Activated CD4-positive, alpha-beta memory T cell treated with anti-CD3 and anti-CD28 coated beads, Interleukin-2, amount 10 ng/mL, durations not matched to agents 7 days and 5 days (primary cell): ENCODE data around the gene TIGD3. TPM values are rescaled to one million over a fixed set of nuclear protein-coding genes. Genes with fewer than 3 reads are reported as not detected.

Experiments used
- CTCF ChIA-PET: fragments of 350-600 bp; sonication (Branson Sonifier 250); formaldehyde crosslinking; loops from one replicate; lab custom pipeline; 2021; ENCODE audit warnings: antibody characterized with exemption, inconsistent platforms; lab: Charles Lee
- POLR2A ChIA-PET: fragments of 350-600 bp; sonication (Branson Sonifier 250); formaldehyde crosslinking; loops from one replicate; lab custom pipeline; 2021; ENCODE audit warnings: antibody characterized with exemption; lab: Charles Lee
- DNase-seq: peaks from one replicate; pipeline ENCODE4 v3.0.0-alpha.2; 2020
- H3K27ac Mint-ChIP-seq: one replicate; pipeline ENCODE4 v1.8.0; 2021; ENCODE audit warnings: mild to moderate bottlenecking, mixed read lengths
- H3K27me3 Mint-ChIP-seq: one replicate; pipeline ENCODE4 v1.8.0; 2021; ENCODE audit warnings: mixed read lengths
- H3K36me3 Mint-ChIP-seq: one replicate; pipeline ENCODE4 v1.8.0; 2021; ENCODE audit warnings: low read depth, mixed read lengths
- H3K4me1 Mint-ChIP-seq: one replicate; pipeline ENCODE4 v1.8.0; 2021; ENCODE audit warnings: mixed read lengths
- H3K4me3 Mint-ChIP-seq: one replicate; pipeline ENCODE4 v1.8.0; 2021; ENCODE audit warnings: mild to moderate bottlenecking, mixed read lengths
- H3K9me3 Mint-ChIP-seq: one replicate; pipeline ENCODE4 v1.8.0; 2021; ENCODE audit warnings: mixed read lengths
- total RNA-seq, 2 experiments: library from RNA; stranded (reverse); gene quantifications; one replicate each; pipeline ENCODE4 v1.2.3, GENCODE V29; 2021

TIGD3 gene
- total RNA-seq, 2 experiments from 2014 or later = 0.58 to 0.88 TPM

GRCh38 chr11:65315204-65315865 lies 39.2 kb upstream of the TIGD3 start:
- Mint-ChIP-seq H3K4me1 (peaks cover 11% of the 10 kb centered on the region), H3K36me3 (no peaks in the 10 kb centered on the region), H3K4me3 (peak overlapping the region; percentile 69), H3K9me3 (no peaks in the 10 kb centered on the region), H3K27me3 (peaks cover 20% of the 10 kb centered on the region), H3K27ac (no peak overlapping the region)
- peak; percentile 77 for DNase-seq
- POLR2A ChIA-PET = interaction anchor here (0.9 to 3.2 kb wide), 9 partner anchors 14 to 198 kb away, joined by 3 to 28 read pairs (median 3); partner anchors contain the start of genes DPF2, POLA2 and ZNHIT2
- CTCF ChIA-PET = interaction anchor here (0.6 to 8.5 kb wide), 36 partner anchors 8 to 756 kb away, joined by 3 to 172 read pairs (median 5); partner anchors contain the start of genes DPF2, FAU, MRPL49 and POLA2

GRCh38 chr11:65315866-65316226 lies 38.7 kb upstream of the TIGD3 start:
- POLR2A ChIA-PET = interaction anchor here (0.7 to 3.2 kb wide), 9 partner anchors 14 to 199 kb away, joined by 3 to 28 read pairs (median 3); partner anchors contain the start of genes DPF2, FAU, MRPL49 and POLA2
- no peak overlapping the region for H3K27ac Mint-ChIP-seq
- DNase-seq = no peak
- no peaks in the 10 kb centered on the region for H3K9me3 Mint-ChIP-seq
- H3K27me3 Mint-ChIP-seq = peaks cover 20% of the 10 kb centered on the region
- no peaks in the 10 kb centered on the region for H3K36me3 Mint-ChIP-seq
- peaks cover 11% of the 10 kb centered on the region for H3K4me1 Mint-ChIP-seq
- H3K4me3 Mint-ChIP-seq = peak overlapping the region; percentile 48
- CTCF ChIA-PET = interaction anchor here (0.6 to 8.5 kb wide), 26 partner anchors 9 to 755 kb away, joined by 3 to 172 read pairs (median 6); partner anchors contain the start of genes DPF2, FAU, MRPL49 and POLA2

DNA sequence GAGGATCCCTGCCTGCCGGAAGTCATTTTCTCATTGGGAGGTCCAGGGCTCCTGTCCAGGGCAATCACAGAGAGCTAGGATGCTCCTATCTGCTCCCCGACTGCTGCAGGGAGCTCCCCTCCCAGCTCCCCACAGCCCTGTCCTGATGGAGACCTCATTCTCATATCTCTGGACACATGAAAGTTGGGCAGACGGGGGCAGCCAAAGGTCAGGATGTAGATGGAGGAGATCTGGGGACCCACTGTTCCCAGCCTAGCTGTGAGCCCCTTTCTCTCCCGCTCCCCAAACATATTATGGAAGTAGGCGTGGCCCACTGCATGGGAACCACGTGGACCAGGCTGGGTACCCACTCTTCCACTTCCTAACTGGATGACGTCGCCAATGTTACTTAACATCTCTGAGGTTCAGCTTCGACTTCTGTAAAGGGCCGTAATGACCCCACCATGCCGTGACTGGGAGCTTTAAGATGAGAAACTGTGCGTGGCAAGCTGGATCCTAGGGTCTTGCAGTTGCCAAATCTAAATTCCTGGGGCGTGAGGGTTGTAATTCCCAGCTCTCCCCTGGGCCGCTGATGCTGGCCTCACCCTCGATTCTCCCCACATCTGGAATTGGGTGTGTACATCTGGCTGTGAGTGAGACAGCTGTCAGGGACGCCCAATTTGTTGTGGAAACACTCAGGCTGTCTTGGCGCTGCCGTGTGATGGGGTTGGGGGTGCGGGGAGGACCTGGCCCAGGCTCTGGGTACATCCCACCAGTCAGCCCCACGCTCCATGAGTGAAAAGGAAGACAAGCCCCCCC lies 38.1 kb upstream of the TIGD3 start:
- ChIA-PET CTCF (interaction anchor here (0.6 to 8.5 kb wide), 21 partner anchors 9 to 755 kb away, joined by 3 to 172 read pairs (median 6); partner anchors contain the start of genes DPF2, POLA2 and TM7SF2), POLR2A (interaction anchor here (0.7 to 3.2 kb wide), 7 partner anchors 13 to 195 kb away, joined by 3 to 28 read pairs (median 3); partner anchors contain the start of genes DPF2, FAU, MRPL49 and POLA2)
- H3K9me3 Mint-ChIP-seq = no peaks in the 10 kb centered on the region
- peaks cover 20% of the 10 kb centered on the region for H3K27me3 Mint-ChIP-seq
- H3K27ac Mint-ChIP-seq = no peak overlapping the region
- H3K4me1 Mint-ChIP-seq = peaks cover 11% of the 10 kb centered on the region
- H3K36me3 Mint-ChIP-seq = no peaks in the 10 kb centered on the region
- no peak for DNase-seq
- peak overlapping the region; percentile 10 for H3K4me3 Mint-ChIP-seq

DNA sequence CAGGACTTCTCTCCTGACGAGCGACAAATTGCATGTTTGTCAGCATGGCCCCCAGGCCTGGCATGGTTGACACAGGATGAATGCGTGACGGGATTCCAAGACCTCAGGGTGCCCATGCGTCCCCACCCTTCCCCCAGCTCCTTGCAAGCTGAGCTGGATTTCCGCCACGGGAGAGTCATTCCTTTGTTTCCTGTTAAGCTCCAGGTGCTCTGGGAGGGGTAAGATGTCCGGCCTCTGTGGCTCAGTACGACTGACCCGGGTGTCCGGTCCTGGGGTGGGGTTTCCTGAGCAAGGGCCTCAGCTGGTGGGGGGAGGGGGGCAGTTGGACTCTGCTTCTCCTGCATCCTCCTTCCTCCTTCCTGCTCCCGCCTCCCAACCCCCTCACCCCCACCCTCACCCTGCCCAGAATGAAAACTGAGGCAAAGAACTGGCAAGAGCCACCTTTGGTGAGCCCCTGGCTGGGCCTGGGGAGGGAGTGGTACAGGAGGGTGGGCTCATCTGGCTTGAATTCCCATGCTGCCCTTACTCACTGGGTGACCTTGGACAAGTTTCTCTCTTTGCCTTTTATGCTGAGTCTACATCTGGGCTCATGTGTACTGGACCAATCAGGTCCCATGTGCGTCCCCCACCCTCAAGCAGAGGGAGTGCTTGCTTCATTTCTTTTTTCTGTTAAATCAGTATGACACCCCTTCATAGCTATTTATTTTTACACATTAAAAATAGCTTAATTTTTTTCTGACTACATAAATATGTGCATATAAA lies 37.3 kb upstream of the TIGD3 start:
- H3K27ac Mint-ChIP-seq = no peak overlapping the region
- ChIA-PET POLR2A (interaction anchor here (0.6 to 3.2 kb wide), 4 partner anchors 12 to 277 kb away, joined by 3 to 28 read pairs (median 10); partner anchors contain the start of gene POLA2), CTCF (interaction anchor here (0.6 to 8.5 kb wide), 14 partner anchors 8 to 207 kb away, joined by 3 to 172 read pairs (median 6); partner anchors contain the start of genes DPF2 and TM7SF2)
- H3K9me3 Mint-ChIP-seq = no peaks in the 10 kb centered on the region
- peaks cover 11% of the 10 kb centered on the region for H3K4me1 Mint-ChIP-seq
- DNase-seq = no peak
- H3K36me3 Mint-ChIP-seq = no peaks in the 10 kb centered on the region
- H3K27me3 Mint-ChIP-seq = peaks cover 20% of the 10 kb centered on the region
- no peak overlapping the region for H3K4me3 Mint-ChIP-seq

GRCh38 chr11:65320386-65321075 lies 34.0 kb upstream of the TIGD3 start:
- Mint-ChIP-seq H3K27me3 (peaks cover 11% of the 10 kb centered on the region), H3K27ac (no peak overlapping the region), H3K4me1 (peaks cover 4% of the 10 kb centered on the region), H3K4me3 (no peak overlapping the region), H3K36me3 (no peaks in the 10 kb centered on the region), H3K9me3 (no peaks in the 10 kb centered on the region)
- POLR2A ChIA-PET = interaction anchor here (1.0 kb wide), 1 partner anchor 13 kb away, joined by 4 read pairs; the partner anchor contains the start of gene DPF2
- CTCF ChIA-PET = interaction anchor here (3.4 kb wide), 1 partner anchor 10 kb away, joined by 15 read pairs; no protein-coding TSS in a partner anchor
- DNase-seq = no peak

DNA sequence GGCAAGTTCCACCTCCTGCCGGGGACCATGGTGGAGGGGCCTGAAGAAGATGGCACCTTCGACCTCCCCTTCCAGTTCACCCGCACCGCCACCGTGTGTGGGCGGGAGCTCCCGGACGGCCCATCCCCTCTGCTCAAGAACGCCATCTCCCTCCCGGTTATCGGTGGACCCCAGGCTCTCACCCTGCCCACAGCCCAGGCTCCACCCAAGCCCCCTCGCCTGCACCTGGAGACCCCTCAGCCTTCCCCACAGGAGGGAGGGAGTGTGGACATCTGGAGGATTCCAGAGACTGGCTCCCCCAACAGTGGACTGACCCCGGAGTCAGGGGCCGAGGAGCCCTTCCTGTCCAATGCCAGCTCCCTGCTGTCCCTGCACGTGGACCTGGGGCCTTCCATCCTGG lies 33.5 kb upstream of the TIGD3 start:
- H3K9me3 Mint-ChIP-seq = no peaks in the 10 kb centered on the region
- H3K4me1 Mint-ChIP-seq = peaks cover 1% of the 10 kb centered on the region
- no peak overlapping the region for H3K27ac Mint-ChIP-seq
- POLR2A ChIA-PET = interaction anchor here (1.0 kb wide), 1 partner anchor 12 kb away, joined by 4 read pairs; the partner anchor contains the start of gene DPF2
- DNase-seq = no peak
- H3K27me3 Mint-ChIP-seq = peaks cover 6% of the 10 kb centered on the region
- CTCF ChIA-PET = interaction anchor here (3.4 kb wide), 1 partner anchor 10 kb away, joined by 15 read pairs; no protein-coding TSS in a partner anchor
- no peak overlapping the region for H3K4me3 Mint-ChIP-seq
- no peaks in the 10 kb centered on the region for H3K36me3 Mint-ChIP-seq

DNA sequence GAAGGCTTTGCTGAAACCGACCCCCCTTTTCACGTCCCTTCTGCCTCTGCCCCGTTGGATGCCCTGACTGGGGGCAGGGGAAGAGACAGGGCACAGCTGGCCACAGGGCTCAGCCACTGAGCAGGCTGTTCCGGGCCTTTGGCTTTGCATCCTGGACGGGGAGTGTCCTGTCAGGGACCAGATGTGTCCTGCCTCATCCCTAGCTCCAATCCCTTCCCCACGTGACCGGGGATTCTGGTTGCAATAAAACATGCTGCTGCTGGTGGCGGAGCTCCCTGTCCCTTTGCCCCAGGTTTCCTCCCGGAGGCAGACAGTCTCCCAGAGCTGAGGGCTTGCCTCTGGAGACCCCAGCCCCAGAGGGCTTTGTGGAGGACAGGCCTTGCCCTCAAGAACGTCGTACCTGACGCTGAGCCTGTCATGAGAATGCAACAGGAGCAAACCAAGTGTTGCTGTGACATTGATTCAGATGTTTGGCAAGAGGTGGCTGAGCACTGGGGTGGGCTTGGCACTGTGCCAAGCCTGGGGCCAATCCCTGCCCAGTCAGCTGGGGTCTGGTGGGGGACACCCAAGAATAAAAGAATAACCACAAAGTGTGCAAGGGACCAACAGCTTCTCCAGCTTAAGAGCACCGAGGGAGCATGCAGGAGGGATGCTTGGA lies 32.6 kb upstream of the TIGD3 start:
- Mint-ChIP-seq H3K27me3 (no peaks in the 10 kb centered on the region), H3K36me3 (no peaks in the 10 kb centered on the region), H3K27ac (no peak overlapping the region), H3K9me3 (no peaks in the 10 kb centered on the region), H3K4me3 (no peak overlapping the region), H3K4me1 (no peaks in the 10 kb centered on the region)
- POLR2A ChIA-PET = interaction anchor here (1.0 to 1.2 kb wide), 2 partner anchors 11 to 60 kb away, joined by 3 to 4 read pairs; partner anchors contain the start of gene POLA2
- no peak for DNase-seq
- CTCF ChIA-PET = interaction anchor here (3.4 kb wide), 1 partner anchor 9 kb away, joined by 15 read pairs; no protein-coding TSS in a partner anchor

DNA sequence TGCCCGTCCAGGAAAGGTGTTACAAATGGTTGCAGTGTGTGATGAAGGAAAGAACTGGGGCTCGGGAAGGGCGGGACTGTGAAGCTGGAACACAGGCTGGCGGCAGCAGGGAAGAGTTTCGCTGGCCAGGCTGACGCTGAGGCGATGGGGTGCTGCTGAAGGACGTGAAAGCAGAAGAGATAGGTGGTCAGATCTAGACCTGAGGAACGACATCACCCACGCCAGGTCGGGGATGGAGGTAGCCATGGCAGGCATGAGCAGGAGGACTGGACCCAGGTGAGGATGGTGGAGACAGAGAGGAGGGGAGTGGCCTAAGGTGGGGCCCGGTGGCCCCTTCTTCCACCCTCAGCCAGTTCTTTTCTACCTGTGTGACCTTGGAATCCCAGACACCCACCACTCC lies 30.7 kb upstream of the TIGD3 start:
- Mint-ChIP-seq H3K27me3 (no peaks in the 10 kb centered on the region), H3K4me1 (no peaks in the 10 kb centered on the region), H3K36me3 (no peaks in the 10 kb centered on the region), H3K4me3 (no peak overlapping the region), H3K27ac (no peak overlapping the region), H3K9me3 (no peaks in the 10 kb centered on the region)
- CTCF ChIA-PET = interaction anchor here (1.6 kb wide), 1 partner anchor 9 kb away, joined by 9 read pairs; the partner anchor contains the start of gene CDC42EP2
- DNase-seq = no peak
- POLR2A ChIA-PET = no interaction called here

- ChIA-PET CTCF (interaction anchor here (0.6 to 1.3 kb wide), 4 partner anchors 8 to 50 kb away, joined by 3 read pairs; partner anchors contain the start of gene DPF2), POLR2A (no interaction called here)
- DNase-seq = no peak
- Mint-ChIP-seq H3K27me3 (no peaks in the 10 kb centered on the region), H3K27ac (no peak overlapping the region), H3K9me3 (no peaks in the 10 kb centered on the region), H3K4me3 (no peak overlapping the region), H3K36me3 (no peaks in the 10 kb centered on the region), H3K4me1 (peaks cover 5% of the 10 kb centered on the region)
These were observed 29.1 kb upstream of the TIGD3 start for GRCh38 chr11:65325435-65325834.

DNA sequence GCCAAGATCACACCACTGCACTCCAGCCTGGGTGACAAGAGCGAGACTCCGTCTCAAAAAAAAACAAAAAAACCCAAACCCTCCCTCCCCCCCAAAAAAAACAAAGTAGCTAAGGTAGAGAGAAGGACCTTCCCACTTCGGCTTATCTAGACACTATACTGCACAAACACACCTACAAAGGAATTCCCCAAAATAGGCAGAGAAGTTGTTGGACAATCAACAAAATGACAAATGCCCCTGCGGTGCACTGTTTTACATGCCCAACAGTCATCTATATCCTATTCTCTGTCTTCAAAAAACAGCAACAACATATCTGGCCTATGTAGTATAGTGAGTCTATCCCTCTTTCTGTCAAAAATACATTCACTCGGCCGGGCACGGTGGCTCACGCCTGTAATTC lies 27.5 kb upstream of the TIGD3 start:
- no peak overlapping the region for H3K4me3 Mint-ChIP-seq
- CTCF ChIA-PET = interaction anchor here (0.7 to 1.4 kb wide), 4 partner anchors 9 to 101 kb away, joined by 3 to 7 read pairs (median 4); no protein-coding TSS in a partner anchor
- POLR2A ChIA-PET = no interaction called here

DNA sequence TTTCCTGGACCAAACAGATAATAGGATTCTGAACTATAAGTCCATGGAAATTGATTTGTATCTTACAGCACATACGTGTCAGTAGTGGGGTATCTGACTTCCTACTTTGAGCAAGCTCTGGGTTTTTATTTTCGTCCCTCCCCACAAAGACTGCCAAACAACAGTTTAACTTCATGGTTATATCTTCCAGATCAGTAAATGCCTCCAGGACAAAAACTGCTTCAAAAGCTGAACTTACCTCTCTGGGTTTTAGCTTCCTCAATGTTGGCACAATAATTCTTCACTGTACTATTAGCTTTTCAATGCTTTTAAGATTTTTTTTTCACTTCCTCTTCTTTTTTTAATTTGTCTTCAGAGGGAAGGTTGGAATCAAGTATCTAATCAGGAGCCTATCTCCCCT lies 25.1 kb upstream of the TIGD3 start:
- Mint-ChIP-seq H3K9me3 (no peaks in the 10 kb centered on the region), H3K27ac (no peak overlapping the region)

More for the DNA sequence above, 27.5 kb upstream of the TIGD3 start:
- H3K9me3 Mint-ChIP-seq = no peaks in the 10 kb centered on the region
- no peaks in the 10 kb centered on the region for H3K27me3 Mint-ChIP-seq
- H3K27ac Mint-ChIP-seq = no peak overlapping the region
- no peak for DNase-seq
- no peaks in the 10 kb centered on the region for H3K36me3 Mint-ChIP-seq
- peaks cover 5% of the 10 kb centered on the region for H3K4me1 Mint-ChIP-seq

More for the DNA sequence above, 25.1 kb upstream of the TIGD3 start:
- Mint-ChIP-seq H3K36me3 (peaks cover 3% of the 10 kb centered on the region), H3K4me1 (peaks cover 9% of the 10 kb centered on the region), H3K27me3 (no peaks in the 10 kb centered on the region), H3K4me3 (no peak overlapping the region)
- POLR2A ChIA-PET = interaction anchor here (0.7 to 2.2 kb wide), 7 partner anchors 14 to 217 kb away, joined by 3 to 16 read pairs (median 3); partner anchors contain the start of genes CDC42EP2 and POLA2
- DNase-seq = no peak
- CTCF ChIA-PET = interaction anchor here (0.7 to 10.5 kb wide), 38 partner anchors 9 to 1047 kb away, joined by 3 to 172 read pairs (median 5); partner anchors contain the start of genes CAPN1, CDC42EP2, PCNX3 and POLA2
